GM12872 (cell line): ENCODE results near the gene SLC22A15.

Experiments
- TF ChIP-seq, protein P1 (sequence below): IDR thresholded peaks from 3 replicates; pipeline ENCODE4 v1.5.1; 2011; ENCODE audit warnings: low read depth, mild to moderate bottlenecking, low read length, moderate library complexity; ENCODE audit not compliant: insufficient read depth

SLC22A15 gene

DNA sequence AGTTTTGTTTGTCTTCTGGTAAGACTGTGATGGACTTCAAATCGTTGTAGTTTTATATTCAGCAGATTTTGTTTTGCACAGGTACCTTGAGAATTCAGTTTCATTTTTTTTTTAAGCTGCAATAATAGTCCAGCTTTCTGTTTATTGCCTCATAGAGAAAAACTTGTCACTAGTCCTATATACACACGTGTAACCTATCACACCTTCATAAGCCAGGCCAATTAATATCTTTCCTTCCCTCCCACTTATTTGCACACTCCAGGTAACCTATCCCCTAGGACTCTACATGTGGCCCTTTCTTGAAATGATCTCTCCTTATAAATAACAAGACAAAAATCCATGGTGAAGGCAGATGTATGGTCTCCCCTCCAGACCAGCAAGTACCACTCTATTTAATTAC, 62.4 kb downstream of the SLC22A15 start:
- TF ChIP-seq, protein P1, sequence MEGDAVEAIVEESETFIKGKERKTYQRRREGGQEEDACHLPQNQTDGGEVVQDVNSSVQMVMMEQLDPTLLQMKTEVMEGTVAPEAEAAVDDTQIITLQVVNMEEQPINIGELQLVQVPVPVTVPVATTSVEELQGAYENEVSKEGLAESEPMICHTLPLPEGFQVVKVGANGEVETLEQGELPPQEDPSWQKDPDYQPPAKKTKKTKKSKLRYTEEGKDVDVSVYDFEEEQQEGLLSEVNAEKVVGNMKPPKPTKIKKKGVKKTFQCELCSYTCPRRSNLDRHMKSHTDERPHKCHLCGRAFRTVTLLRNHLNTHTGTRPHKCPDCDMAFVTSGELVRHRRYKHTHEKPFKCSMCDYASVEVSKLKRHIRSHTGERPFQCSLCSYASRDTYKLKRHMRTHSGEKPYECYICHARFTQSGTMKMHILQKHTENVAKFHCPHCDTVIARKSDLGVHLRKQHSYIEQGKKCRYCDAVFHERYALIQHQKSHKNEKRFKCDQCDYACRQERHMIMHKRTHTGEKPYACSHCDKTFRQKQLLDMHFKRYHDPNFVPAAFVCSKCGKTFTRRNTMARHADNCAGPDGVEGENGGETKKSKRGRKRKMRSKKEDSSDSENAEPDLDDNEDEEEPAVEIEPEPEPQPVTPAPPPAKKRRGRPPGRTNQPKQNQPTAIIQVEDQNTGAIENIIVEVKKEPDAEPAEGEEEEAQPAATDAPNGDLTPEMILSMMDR = no peak

DNA sequence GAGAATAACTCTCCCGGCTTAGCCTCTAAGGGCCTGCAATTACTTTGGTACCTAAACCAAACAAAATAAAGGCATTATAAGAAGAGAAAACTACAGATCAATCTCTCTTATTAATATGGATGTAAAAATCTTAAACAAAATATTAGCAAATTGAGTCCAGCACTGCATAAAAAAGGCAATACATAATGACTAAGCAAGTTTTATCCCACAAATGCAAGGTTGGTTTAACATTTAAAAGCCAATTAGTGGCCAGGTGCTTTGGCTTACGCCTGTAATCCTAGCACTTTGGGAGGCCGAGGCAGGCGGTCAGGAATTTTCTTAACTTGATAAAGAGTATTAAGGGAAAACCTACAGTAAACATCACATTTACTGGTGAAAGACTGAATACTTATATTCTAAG, 67.8 kb downstream of the SLC22A15 start:
- TF ChIP-seq, protein P1 = no peak

DNA sequence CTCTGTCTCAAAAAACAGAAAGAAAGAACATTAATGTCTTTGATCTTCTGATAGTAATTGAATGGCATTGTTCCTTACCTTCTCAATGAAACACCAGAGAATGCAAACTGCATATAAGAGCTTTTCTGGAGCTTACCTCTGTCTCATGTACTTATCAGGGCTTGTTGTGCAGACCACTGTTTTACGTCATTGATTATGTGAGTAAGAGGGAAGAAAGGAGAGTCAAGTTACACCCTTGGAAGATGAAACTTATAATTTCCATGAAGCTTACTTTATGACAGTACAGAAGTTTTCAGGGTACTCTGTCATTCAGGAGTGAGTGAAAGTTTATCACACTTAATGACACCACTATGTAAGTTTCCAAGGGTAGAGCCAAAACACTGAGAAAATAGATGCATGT, 85.9 kb downstream of the SLC22A15 start:
- TF ChIP-seq, protein P1 = no peak

DNA sequence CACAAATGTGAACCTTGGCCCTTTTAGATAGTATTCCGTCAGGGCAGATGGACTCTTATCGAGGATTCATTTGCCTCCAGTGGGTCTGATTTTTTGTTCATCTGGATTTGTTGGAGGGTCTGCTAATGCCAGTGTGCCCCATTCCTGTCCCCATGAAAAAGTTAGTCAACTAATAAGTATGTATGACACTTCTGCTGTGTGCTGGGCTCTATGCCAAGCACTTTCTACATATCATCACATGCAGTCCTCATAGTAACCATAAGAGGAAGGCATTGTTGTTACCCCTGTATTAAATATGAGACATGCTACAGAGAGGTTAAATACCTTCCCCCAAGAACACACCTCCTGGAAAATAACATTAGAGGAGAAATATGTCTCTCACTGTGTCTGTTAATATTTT, 88.3 kb downstream of the SLC22A15 start:
- TF ChIP-seq, protein P1 = no peak

DNA sequence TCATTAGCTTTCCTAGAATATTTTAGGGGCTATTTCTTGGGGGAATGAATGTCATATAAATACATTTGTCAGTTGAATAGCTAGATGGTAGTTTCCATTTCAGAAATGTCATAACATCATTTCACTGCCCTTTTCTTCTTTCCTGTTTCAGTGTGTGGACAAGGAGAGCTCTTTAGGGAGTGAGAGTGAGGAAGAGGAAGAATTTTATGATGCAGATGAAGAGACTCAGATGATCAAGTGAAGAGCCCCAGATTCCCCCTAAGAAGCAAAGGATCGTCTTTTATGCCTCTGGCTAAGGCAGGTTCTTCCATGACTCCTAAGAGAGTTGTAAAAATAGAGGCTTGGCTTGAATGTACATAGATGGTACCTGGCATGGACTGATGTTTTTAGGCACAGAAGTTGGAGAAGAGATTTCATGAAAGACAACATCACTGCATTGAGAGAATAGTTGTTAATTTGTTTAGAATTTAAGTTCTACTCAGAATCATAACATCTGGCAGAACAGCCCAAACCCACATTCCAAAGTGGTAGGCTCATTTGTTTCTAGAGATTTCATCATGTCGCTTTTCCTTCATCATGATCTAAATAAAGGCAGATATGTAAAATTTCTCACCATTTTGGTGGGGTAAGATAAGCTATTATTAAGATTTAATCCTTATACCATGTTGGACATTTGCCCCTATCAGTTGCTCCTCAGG, 90.7 kb downstream of the SLC22A15 start:
- TF ChIP-seq, protein P1 = no peak

DNA sequence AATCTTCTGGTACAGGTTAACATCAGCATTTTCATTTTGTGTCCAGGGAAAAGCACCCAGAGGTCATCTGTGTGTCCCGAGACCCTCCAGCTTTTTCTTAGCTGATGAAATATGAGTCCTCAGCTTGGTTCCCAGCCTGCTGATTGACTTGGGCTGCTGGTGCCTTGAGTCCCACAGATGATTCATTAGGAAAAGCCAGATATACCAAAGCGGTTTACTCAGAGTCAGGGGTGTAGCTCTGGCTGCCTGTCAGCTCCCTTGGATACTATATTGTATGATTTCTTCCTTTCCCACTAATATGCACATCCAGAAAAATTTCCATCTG, 91.2 kb downstream of the SLC22A15 start:
- TF ChIP-seq, protein P1 = no peak

DNA sequence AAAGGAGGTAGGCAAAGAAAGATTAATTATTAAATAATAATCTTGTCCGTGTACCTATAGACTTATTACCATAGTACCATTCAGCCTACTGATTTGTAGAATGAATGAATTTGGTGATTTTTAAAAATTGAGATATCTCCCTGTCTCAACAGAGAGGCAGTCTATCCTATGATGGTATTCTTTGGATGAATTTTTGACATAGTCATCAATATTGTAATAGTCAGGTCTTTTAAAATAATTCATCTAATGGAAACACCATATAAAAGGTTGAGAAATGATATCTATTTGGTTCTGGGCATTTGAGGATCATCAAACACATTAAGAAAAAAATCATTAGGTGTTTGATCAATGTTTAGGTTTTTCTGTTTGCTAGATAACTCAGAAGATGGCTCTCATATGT, 99.3 kb downstream of the SLC22A15 start:
- TF ChIP-seq, protein P1 = no peak
